ENCODE measurements around the gene UXS1. TPM values are rescaled to one million over a fixed set of nuclear protein-coding genes. Genes with fewer than 3 reads are reported as not detected.

UXS1 gene
- total RNA-seq, 2 donors from 2014 or later, result 25.7 to 27.6 TPM

DNA sequence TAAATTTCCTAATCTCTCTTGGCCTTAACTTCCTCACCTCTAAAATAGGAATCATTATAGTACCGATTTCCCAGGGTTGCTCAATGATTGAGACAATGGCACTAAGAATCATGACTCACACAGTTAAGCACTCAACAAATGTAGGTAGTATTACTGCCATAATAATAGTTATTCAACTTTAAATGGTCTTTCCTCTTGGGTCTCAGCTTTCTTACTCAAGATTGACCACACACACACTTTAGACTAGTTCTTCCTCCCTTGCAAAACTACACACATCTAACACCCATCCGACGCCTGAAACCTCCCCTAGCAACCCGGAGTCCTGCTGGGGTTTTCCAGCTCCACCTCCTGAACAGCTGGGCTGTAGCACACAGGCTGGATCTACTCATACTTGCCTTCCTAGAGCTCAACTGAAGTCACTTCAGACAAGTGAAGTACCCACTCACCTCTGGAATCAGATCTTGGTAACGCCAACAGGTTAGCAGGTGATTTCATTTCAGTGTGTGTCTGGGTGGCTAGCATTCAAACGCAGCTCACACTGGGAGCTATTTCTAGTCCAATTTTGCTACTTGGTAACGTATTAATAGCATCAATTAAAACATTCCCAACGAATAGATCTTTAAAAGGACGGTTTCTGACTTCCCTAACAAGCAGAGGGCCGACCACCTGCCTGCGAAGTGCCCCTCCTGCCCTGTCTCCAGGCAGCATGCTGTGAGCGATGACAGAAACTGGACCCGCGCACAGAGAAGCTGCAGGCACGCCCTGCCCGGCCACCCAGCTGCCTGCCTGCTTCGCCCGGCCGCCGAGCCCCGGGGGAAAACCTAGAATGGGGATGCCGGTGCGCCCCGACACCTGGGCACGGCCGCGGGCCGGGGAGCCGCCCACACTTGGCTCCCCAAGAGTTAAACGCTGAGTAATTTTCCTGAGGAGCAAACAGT, 1.1 kb downstream of the UXS1 start:
- intact Hi-C loops (cut with DNase I), result loop anchor here in 1 of 2 donors (5.0 kb wide), 1 partner anchor 76 kb away; no protein-coding TSS in a partner anchor
- DNase-seq (peak; percentile 38), ATAC-seq (peak in 1 of 2 donors; percentile 40)

DNA sequence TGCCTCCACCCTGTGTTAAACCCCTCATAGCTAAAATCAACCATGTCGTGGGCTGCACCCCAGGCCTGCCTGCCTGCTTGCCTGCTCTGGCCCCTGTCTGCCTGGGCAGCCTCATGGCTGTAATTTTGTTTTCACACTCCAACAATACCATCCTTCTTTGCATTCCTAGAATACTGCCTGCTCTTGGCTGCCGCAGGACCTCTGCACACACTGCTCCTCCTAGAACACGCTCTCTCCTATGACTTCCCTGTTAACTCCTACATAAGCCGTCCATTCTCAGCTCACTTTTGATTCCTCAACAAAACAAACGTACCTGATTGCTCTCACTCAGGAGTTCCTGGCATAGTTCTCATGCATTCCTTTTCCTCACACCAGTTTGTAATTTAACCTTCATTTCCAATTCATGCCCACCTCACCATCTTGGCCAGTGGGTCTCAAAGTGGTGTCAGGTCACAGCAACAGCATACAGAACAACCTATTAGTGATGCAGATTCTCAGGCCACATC, 2.5 kb downstream of the UXS1 start:
- DNase-seq, result no peak
- no peak for ATAC-seq
- intact Hi-C loops (cut with DNase I), result loop anchor here in 1 of 2 donors (5.0 kb wide), 1 partner anchor 74 kb away; no protein-coding TSS in a partner anchor

DNA sequence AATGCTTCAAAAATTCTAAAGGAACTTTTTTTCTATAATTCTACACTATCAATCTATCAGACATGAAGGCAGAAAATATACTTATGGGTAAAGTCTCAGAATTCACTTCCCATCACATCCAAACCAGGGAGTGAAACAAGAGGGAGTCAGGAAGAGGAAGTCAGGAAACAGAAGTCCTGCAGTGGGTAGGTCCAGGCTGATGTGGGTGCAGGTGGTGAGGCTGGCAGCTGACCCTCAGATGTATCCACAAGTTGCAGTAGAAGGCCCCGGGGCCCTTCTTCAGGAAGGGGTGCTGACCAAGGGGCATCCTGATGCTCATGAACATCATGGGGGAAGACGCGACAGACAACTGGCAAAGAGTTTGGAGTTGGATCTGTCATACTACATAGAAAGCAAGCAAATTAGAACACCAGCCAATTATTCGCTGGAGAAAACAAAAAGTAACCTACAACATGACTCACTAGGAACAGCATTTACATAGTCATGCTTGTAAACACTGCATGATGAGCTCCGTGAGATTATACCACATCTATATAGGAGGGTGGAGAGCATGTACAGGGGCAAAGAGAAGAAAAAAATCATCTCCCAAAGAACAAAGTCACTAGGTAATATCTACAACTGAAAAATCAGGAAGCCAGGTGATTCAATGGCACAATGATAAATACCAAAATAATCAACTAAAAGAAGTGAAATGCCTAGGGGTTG, 4.2 kb downstream of the UXS1 start:
- DNase-seq (no peak), ATAC-seq (no peak)
- intact Hi-C loops (cut with DNase I), result loop anchor here in 1 of 2 donors (5.0 kb wide), 1 partner anchor 73 kb away; no protein-coding TSS in a partner anchor

DNA sequence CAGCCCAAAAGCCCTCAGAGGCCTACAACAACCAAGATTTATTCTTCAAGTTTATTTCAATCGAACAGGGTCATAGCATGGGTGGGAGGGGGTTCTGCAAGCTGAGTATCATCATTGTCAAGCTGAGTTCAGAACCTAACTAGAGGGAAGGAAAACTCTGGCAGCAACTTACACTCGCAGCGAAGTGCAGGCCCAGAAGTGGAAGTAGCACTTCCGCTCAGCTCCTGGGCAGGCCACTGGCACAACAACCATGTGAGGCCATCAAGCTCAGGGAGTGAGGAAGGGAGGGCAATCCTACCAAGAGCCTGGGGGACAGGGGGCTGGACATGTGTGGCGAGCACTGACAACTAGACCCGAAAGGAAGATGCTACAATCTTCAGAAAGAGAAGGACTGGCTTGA, 4.8 kb downstream of the UXS1 start:
- intact Hi-C loops (cut with DNase I), result no loop called here
- no peak for ATAC-seq
- DNase-seq, result no peak

GRCh38 chr2:106187273-106187891, 6.7 kb downstream of the UXS1 start:
- intact Hi-C loops (cut with DNase I), result no loop called here
- ATAC-seq (no peak), DNase-seq (no peak)

GRCh38 chr2:106185475-106186184, 8.5 kb downstream of the UXS1 start:
- ATAC-seq, result no peak
- intact Hi-C loops (cut with DNase I), result no loop called here
- DNase-seq, result no peak

- ATAC-seq (no peak), DNase-seq (no peak)
- intact Hi-C loops (cut with DNase I), result no loop called here
These were observed 9.2 kb downstream of the UXS1 start for GRCh38 chr2:106184857-106185256.

DNA sequence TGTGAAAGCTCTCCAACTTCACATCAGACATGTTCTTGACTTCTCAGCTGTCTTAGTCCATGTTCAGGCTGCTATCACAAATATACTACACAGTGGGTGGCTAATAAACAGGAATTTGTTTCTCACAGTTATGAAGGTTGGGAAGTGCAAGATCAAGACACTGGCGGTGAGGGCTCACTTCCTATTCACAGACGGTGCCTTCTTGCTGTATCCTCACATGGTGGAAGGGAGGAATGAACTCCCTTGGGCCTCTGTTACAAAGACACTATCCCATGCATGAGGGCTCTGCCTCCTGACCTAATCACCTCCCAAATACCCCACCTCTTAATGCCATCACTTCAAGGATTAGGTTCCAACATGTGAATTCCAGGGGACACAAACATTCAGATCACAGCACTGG, 9.7 kb downstream of the UXS1 start:
- intact Hi-C loops (cut with DNase I), result no loop called here
- DNase-seq (no peak), ATAC-seq (no peak)

- intact Hi-C loops (cut with DNase I), result no loop called here
- ATAC-seq, result peak; percentile 44 to 49
These were observed 10.9 kb downstream of the UXS1 start for GRCh38 chr2:106183101-106183696.

DNA sequence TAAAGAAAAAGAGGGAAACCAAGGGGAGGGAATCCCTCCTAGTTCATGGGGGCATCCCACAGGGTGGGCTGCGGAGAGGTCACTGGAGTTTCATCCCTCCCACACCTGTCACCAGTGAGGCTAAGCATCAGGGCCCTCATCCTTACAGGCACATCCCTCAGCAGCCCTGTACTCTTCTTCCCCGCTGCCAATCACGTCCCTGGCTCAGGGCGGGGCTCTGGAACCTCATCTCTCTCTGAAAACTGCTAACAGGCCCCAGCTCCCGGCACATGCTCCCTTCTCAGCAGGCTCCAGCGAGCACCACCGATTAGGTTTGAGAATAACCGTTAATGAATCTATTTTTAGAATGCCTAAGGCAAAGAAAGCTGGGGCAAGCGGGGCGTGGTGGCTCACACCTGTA, 13.0 kb downstream of the UXS1 start:
- ATAC-seq, result no peak

More at GRCh38 chr2:106183101-106183696, 10.9 kb downstream of the UXS1 start:
- no peak for DNase-seq

GRCh38 chr2:106180602-106181001, 13.5 kb downstream of the UXS1 start:
- no peak for ATAC-seq
- intact Hi-C loops (cut with DNase I), result no loop called here
- no peak for DNase-seq

More for the DNA sequence above, 13.0 kb downstream of the UXS1 start:
- intact Hi-C loops (cut with DNase I), result no loop called here
- DNase-seq, result no peak

DNA sequence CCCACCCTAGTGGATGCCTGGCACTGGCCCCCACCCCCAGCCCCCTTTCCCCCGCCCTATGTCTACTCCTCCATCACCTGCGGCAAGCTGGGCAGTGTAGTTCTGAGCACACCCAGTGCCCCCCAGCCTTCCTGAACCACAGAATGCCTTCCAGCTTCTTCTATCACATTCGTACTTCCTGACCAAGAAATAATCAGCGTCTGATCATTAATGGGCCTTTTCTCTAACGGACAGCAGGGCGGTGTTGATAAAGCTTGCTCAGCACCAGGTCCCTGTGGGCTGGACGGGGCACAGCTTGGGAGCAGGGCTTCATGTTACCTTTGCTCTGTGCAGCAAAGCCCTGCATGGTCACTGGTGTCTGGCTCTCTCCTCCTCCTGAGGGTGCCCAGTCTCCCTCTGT, 15.4 kb downstream of the UXS1 start:
- intact Hi-C loops (cut with DNase I), result no loop called here
- ATAC-seq (no peak), DNase-seq (no peak)

- intact Hi-C loops (cut with DNase I), result no loop called here
- no peak for DNase-seq
These were observed 16.5 kb downstream of the UXS1 start for GRCh38 chr2:106177581-106177980.

GRCh38 chr2:106176446-106177099, 17.5 kb downstream of the UXS1 start:
- intact Hi-C loops (cut with DNase I), result no loop called here
- no peak for ATAC-seq
- no peak for DNase-seq

More at GRCh38 chr2:106177581-106177980, 16.5 kb downstream of the UXS1 start:
- no peak for ATAC-seq

GRCh38 chr2:106175086-106175850, 18.8 kb downstream of the UXS1 start:
- DNase-seq, result no peak
- ATAC-seq, result no peak
- intact Hi-C loops (cut with DNase I), result no loop called here

DNA sequence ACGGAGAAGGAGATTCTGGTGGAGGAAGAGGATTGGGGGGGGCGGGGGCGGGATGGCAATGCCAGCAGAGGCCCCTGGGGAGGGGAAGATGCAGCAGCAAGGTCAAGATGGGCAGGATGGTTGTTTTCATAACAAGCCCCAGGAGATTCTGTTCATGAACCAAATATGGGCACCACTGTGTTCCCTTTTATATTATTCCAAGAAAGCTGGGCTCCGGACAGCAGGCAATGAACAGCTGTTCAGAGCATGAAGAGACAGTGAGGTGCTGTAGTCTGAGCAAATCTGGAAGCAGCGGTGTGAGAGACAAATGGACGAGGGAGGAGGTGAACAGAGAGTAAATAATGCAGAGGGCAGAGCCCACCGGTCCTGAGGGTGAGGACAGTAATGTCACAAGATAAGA, 20.0 kb downstream of the UXS1 start:
- ATAC-seq (no peak), DNase-seq (no peak)
- intact Hi-C loops (cut with DNase I), result no loop called here

DNA sequence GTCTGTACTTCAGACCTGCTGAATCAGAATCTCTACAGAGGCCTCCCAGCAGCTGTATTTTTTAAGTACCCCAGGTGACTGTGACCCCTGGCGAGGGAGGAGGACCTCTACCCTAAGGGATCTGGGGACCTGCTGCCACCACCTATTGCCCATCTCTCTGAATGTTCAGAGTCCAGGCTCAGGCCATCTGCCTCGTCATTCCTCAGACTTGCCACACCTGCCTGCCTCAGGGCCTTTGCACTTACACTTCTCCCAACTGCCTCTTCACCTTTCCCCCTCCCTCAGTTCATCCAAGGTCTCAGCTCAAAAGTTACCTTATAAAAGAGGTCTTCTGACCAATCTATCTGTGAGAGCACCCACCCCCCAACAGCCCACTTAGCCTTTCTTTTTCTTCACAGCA, 21.5 kb downstream of the UXS1 start:
- no peak for DNase-seq
- intact Hi-C loops (cut with DNase I), result no loop called here
- ATAC-seq, result no peak

Data from left cardiac atrium (tissue), 4 donors.